Stimulated activated CD4-positive, alpha-beta T cell treated with anti-CD3 and anti-CD28 coated beads, Interleukin-2, amount 100 ng/mL, for 4 hours (primary cell): ENCODE measurements around the gene ATP6V0E1.
"Not testable (repeated sequence)": the region's sequence is repeated elsewhere in the genome, so short reads cannot be mapped to it uniquely, and the experiment has no call there.

ENCODE experiments used
- DNase-seq: peaks from one replicate; pipeline ENCODE4 v3.0.0-alpha.2; 2020; ENCODE audit warnings: low read depth

The ATP6V0E1 gene

DNA sequence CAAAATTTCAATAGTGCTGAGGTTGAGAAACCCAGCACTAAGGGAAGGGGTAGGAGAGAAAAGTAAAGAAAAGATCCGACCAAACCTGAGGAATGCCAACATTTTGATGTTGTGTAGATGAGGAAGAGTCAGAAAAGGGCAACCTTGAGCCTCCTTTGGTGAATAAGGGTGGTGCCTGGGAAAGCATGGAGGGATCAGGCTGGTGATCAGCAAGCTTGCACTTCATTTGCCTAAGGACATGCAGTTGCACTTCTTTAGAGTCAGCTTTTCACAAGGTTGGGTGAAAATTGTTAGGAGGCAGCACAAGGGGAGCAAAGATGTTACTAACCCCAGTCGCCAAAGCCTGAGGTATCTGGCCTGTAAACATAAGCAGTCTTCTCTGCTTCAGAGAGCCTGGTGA is 20.4 kb downstream of the ATP6V0E1 start:
- no peak for DNase-seq

GRCh38 chr5:173004447-173004846 is 20.9 kb downstream of the ATP6V0E1 start:
- DNase-seq: no peak

DNA sequence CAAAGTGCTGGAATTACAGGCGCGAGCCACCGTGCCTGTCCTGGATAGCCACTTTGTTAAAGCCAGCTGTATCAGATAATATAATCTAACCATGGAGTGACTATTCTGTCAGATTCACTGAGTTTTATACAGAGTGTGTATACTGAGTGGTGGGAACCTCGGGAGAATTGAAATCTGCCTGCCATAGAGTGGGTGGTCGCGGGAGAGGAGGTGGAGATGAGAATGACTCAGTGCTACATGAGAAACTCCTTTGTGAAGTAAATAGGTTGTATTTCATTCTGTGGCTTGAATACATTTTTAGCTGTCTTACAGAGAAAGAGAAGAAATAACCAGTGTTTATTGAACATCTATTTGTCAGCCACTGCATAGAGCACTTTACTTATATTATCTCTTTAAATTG is 26.4 kb downstream of the ATP6V0E1 start:
- DNase-seq: no peak

DNA sequence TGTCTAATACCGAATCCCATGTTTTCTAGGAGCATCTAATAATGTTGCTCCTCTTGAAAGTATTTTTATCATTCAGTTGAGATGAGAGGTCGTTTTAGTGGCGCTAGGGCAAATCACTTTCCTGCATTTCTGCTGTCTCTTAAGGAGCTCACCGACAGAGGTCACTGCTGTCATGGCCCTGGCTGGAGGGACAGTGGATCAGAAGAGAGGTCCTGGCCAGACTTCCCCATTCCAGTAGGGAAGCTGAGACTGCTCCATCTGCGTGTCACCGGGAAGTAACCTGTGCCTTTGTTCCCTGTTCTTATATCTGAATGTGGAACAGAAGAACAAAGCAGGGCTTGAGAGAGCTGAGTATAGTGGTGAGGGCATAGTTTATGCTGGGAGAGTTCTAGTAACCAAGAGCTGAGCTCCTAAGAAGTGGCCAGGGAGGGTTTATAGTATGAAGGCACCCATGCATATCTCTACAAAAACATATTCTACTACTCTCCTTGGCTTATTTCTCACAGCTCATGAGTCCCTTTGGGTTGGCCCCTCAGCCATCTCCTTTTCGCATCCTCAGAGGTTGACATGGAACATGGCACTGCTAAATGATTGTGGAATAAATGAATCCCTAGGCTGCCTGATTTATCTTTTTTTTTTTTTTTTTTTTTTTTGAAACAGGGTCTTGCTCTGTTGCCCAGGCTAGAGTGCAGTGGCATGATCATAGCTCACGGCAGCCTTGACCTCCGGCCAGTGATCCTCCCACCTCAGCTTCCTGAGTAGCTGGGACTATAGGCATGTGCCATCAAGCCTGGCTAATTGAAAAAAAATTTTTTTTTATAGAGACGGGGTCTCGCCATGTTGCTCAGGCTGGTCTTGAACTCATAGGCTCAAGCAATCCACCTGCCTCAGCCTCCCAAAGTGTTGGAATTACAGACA is 27.2 kb downstream of the ATP6V0E1 start:
- DNase-seq: no peak

GRCh38 chr5:173011566-173011965 is 28.0 kb downstream of the ATP6V0E1 start:
- no peak for DNase-seq

DNA sequence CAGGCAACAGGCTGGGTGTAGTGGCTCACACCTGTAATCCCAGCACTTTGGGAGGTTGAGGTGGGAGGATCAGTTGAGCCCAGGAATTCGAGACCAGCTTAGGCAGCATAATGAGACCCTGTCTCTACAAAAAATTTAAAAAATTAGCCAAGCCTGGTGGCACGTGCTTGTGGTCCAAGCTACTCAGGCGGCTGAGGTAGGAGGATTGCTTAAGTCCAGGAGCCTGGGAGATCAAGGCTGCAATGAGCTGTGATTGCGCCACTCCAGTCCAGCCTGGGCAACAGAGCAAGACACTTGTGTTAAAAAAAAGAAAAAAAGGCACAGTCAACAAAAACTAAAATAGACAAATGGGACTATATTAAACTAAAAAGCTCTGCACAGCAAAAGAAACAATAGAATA is 29.3 kb downstream of the ATP6V0E1 start:
- no peak for DNase-seq

DNA sequence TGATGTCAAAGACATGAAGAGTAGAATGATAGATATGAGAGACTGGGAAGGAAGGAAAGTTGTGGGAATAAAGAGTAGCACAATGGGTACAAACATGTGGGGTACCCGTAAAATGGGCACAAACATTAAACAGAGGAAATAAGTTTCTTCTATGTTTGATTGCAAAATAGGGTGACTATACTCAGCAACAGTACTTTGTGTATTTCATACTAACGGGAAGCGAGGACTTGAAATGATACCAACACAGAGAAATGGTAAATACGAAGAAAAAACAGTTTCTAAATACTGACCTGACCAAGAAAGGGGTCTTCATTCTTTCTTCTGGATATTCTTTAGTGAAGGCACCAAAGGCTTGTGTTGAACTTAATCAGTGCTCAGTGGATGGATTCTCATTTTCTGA is 31.1 kb downstream of the ATP6V0E1 start:
- no peak for DNase-seq

DNA sequence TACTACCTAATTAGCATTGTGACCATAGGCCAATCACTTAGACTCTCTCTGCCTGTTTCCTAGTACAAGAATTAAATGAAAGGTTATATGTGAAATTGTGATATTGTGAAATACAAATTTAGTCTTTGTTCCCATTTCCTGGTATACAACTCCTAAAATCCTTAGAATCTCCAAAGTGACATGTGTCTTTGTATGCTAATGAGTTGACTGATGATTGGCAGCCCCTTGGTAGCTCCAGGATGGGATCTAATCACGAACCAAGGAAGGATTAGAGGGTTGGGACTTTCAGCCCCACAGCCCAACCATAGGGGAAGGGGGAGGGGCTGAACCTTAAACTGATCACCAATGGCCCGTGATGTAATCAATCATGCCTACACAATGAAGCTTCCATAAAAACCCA is 31.6 kb downstream of the ATP6V0E1 start:
- no peak for DNase-seq

GRCh38 chr5:173015598-173016455 is 32.3 kb downstream of the ATP6V0E1 start:
- no peak for DNase-seq

- DNase-seq: no peak
Measured at GRCh38 chr5:173016598-173017046, 33.1 kb downstream of the ATP6V0E1 start.

DNA sequence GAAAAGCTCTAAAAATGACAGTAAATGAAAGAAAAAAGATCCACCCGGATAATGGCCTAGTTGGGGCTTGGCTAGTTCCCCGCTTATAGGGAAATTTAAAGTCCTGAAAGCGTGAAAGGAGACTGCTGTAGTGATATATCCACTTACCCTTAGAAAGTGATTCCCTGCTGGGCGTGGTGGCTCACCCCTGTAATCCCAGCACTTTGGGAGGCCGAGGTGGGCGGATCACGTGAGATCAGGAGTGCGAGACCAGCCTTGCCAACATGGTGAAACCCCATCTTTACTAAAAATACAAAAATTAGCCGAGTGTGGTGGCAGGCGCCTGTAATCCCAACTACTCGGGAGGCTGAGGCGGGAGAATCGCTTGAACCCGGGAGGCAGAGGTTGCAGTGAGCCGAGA is 33.5 kb downstream of the ATP6V0E1 start:
- DNase-seq: not testable (repeated sequence)

GRCh38 chr5:173018358-173018757 is 34.8 kb downstream of the ATP6V0E1 start:
- no peak for DNase-seq

GRCh38 chr5:173020154-173020581 is 36.6 kb downstream of the ATP6V0E1 start:
- no peak for DNase-seq

GRCh38 chr5:173020643-173021042 is 37.1 kb downstream of the ATP6V0E1 start:
- no peak for DNase-seq

- DNase-seq: no peak
Measured at GRCh38 chr5:173025651-173026050, 42.1 kb downstream of the ATP6V0E1 start.

DNA sequence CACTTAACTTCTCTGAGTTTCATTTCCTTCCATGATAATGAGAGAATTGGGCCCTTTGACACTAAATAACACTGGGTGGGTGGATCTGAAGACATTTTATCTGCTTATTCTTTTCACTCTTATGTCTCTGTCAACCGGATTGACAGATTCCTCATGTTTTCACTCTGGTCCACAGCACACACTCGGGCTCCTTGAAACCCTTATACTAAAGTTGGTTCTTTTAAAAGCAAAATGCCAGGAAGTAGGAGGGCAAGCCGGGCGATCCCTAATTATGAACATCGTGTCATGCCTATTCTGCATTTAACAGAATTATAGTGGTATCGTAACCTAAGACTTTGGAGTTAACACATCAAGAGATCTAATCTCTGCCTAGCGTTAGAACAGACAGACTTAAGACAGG is 44.3 kb downstream of the ATP6V0E1 start:
- no peak for DNase-seq

- no peak for DNase-seq
Measured at GRCh38 chr5:173028811-173029327, 45.3 kb downstream of the ATP6V0E1 start.

GRCh38 chr5:173029499-173029921 is 45.9 kb downstream of the ATP6V0E1 start:
- DNase-seq: no peak

DNA sequence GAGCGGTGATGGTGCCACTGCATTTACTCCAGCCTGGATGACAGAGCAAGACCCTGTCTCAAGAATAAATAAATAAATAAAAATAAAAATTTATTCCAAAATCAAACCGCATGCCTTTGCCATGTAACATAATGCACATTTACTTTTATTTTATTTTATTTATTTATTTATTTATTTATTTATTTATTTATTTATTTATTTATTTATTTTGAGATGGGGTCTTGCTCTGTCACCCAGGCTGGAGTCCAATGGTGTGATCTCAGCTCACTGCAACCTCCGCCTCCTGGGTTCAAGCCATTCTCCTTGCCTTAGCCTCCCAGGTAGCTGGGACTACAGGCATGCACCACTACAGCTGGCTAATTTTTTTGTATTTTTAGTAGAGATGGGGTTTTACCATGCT is 48.5 kb downstream of the ATP6V0E1 start:
- DNase-seq: not testable (repeated sequence)

GRCh38 chr5:173032730-173033129 is 49.2 kb downstream of the ATP6V0E1 start:
- DNase-seq: no peak

- no peak for DNase-seq
Measured at GRCh38 chr5:173033923-173034322, 50.4 kb downstream of the ATP6V0E1 start.

- no peak for DNase-seq
Measured at GRCh38 chr5:173035904-173036707, 52.5 kb downstream of the ATP6V0E1 start.
